ENCODE results near the gene ADPRS. TPM values are rescaled to one million over a fixed set of nuclear protein-coding genes. Genes with fewer than 3 reads are reported as not detected.

ADPRS gene
- total and polyA plus RNA-seq, 9 of the 15 experiments (the other 6 are each of a cell fraction or from before 2014, with no cell fraction given), result 5.9 to 40.0 (median 27.4) TPM

- Histone ChIP-seq H3K9ac (ENCODE audit: insufficient read depth in 1 of 2, low read depth in 2 of 2, low read length in 2 of 2) (no peak overlapping the region), H3K9me1 (ENCODE audit: control insufficient read depth, insufficient read depth, low read length) (no peaks in the 10 kb centered on the region), H3K9me3 (replicated peaks; ENCODE audit: control insufficient read depth, insufficient read depth, low read depth, low read length) (no peaks in the 10 kb centered on the region), H3K79me2 (ENCODE audit: control insufficient read depth, insufficient read depth, low read length) (no peaks in the 10 kb centered on the region), H3K4me2 (ENCODE audit: insufficient read depth, low read length) (no peak overlapping the region), H3K27ac (ENCODE audit: extremely low read depth, low read depth, low read length) (no peak overlapping the region), H3K27me3 (ENCODE audit: control insufficient read depth in 2 of 2, insufficient read depth in 2 of 2, low read length in 2 of 2) (no peaks in the 10 kb centered on the region), H3K4me3 (no peak overlapping the region), H3K4me1 (replicated peaks in 1 of 2; ENCODE audit: control insufficient read depth in 2 of 2, insufficient read depth in 2 of 2, low read length in 2 of 2) (no peaks in the 10 kb centered on the region), H2AFZ (ENCODE audit: low read depth, low read length) (no peak overlapping the region), H3K36me3 (ENCODE audit: control insufficient read depth, insufficient read depth, low read length) (no peaks in the 10 kb centered on the region; the same call in 2 of the 3 replicates), H4K20me1 (replicated peaks; ENCODE audit: control insufficient read depth, insufficient read depth, low read length) (no peaks in the 10 kb centered on the region)
- ChIA-PET POLR2A (interaction anchor here (1.2 kb wide), 1 partner anchor 10 kb away, joined by 3 read pairs; no protein-coding TSS in a partner anchor), CTCF (ENCODE audit: low intra/inter-chr PET ratio) (no interaction called here)
- 80% methylated on average over 1 of the region's 1 CpG for WGBS (ENCODE audit: insufficient coverage, low coverage, missing lambda C conversion rate)
- DNase-seq (ENCODE audit: extremely low read depth in 1 of 4, low spot score in 3 of 4) (no peak), FAIRE-seq (no peak), ATAC-seq (no peak)
- no TSS peak for BruUV-seq (replicated peaks)
- intact Hi-C loops (cut with micrococcal nuclease) (no loop called here), in situ Hi-C loops (cut with MboI) (no loop called here)
- TF ChIP-seq C11orf30 (IDR thresholded peaks at IDR 0.05; ENCODE audit: low read depth) (peak; percentile 86), HNRNPLL (IDR thresholded peaks at IDR 0.05; ENCODE audit: low read depth, low read length, poor library complexity, severe bottlenecking) (no peak), ZNF639 (CRISPR knock-in tag; conservative IDR thresholded peaks at IDR 0.05 in 1 of 2, IDR thresholded peaks at IDR 0.05 in 1 of 2) (no peak), NFIC (IDR thresholded peaks at IDR 0.05) (no peak), MAFK (IDR thresholded peaks at IDR 0.05; ENCODE audit: low read length) (peak; percentile 93), MAFG (tag; conservative IDR thresholded peaks at IDR 0.05) (peak; percentile 84), ZNF316 (IDR thresholded peaks at IDR 0.05) (peak; percentile 96), MGA (IDR thresholded peaks at IDR 0.05) (no peak), MAFF (IDR thresholded peaks at IDR 0.05; ENCODE audit: low read length) (peak; percentile 91), OTX1 (CRISPR knock-in tag; IDR thresholded peaks at IDR 0.05) (no peak), ZNF79 (CRISPR knock-in tag; IDR thresholded peaks at IDR 0.05; ENCODE audit: low read depth) (no peak)
Observed at GRCh38 chr1:36062315-36062714, 26.4 kb upstream of the ADPRS start.
